Renal cortical epithelial cell (primary cell): ENCODE measurements around the gene GPHB5. TPM values are rescaled to one million over a fixed set of nuclear protein-coding genes. Genes with fewer than 3 reads are reported as not detected.

Experiments
- total RNA-seq: library from RNA; depleted of rRNA; stranded (reverse); fragments of >200 nt; gene quantifications from 2 replicates; pipeline ENCODE4 v1.2.3, GENCODE V29; 2014

Gene GPHB5
- total RNA-seq, 1 donor from 2014 or later = not detected

Other genes with a start within 250 kb of the GPHB5 start
- gene RHOJ, start 114.5 kb downstream of the GPHB5 start, total RNA-seq = 0.10 TPM in 1 of 2 replicates, not detected in the other
- gene PPP2R5E, start 224.4 kb upstream of the GPHB5 start, total RNA-seq = 24.0 and 54.4 TPM in 2 replicates